Non-pigmented ciliary epithelial cell (primary cell): ENCODE data around the gene CENPT.

Experiments used
- DNase-seq: peaks from one replicate; pipeline ENCODE4 v3.0.0-alpha.2; 2010; ENCODE audit warnings: low read depth

Gene CENPT

GRCh38 chr16:67806428-67807147, 40.9 kb downstream of the CENPT start, which contains the start of the genes RANBP10 and TSNAXIP1:
TSS of gene RANBP10 (minus strand) at chr16:67806560. CDS start at chr16:67806536, 24 bp downstream.
TSS of gene TSNAXIP1 (plus strand) at chr16:67806889. CDS start at chr16:67807150, 261 bp downstream.
- peak; percentile 98 for DNase-seq

- no peak for DNase-seq
These were observed 41.6 kb downstream of the CENPT start for GRCh38 chr16:67805718-67806427.

- no peak for DNase-seq
These were observed 42.5 kb downstream of the CENPT start for GRCh38 chr16:67804853-67805542.

GRCh38 chr16:67803894-67804293, 43.6 kb downstream of the CENPT start:
- no peak for DNase-seq

GRCh38 chr16:67801883-67802282, 45.6 kb downstream of the CENPT start:
- DNase-seq, result no peak

GRCh38 chr16:67801241-67801640, 46.3 kb downstream of the CENPT start:
- DNase-seq, result no peak

- no peak for DNase-seq
These were observed 47.1 kb downstream of the CENPT start for GRCh38 chr16:67800338-67800926.

- DNase-seq, result no peak
These were observed 51.3 kb downstream of the CENPT start for GRCh38 chr16:67796099-67796718.

- no peak for DNase-seq
These were observed 57.4 kb downstream of the CENPT start for GRCh38 chr16:67790071-67790470.

- no peak for DNase-seq
These were observed 61.0 kb downstream of the CENPT start for GRCh38 chr16:67786491-67786890.

- DNase-seq, result no peak
These were observed 64.2 kb downstream of the CENPT start for GRCh38 chr16:67783353-67783725.

- no peak for DNase-seq
These were observed 64.7 kb downstream of the CENPT start for GRCh38 chr16:67782567-67783352.

- DNase-seq, result no peak
These were observed 66.0 kb downstream of the CENPT start for GRCh38 chr16:67781565-67781921.

GRCh38 chr16:67780847-67781564, 66.5 kb downstream of the CENPT start:
- no peak for DNase-seq

GRCh38 chr16:67779256-67780014, 68.1 kb downstream of the CENPT start:
- DNase-seq, result no peak
